Hematopoietic multipotent progenitor cell treated with erythropoietin and hydrocortisone succinate and interleukin-3 and kit ligand, for 4 days (in vitro differentiated cells): ENCODE measurements around the gene BCL11B.

ENCODE experiments used
- DNase-seq: peaks from one replicate; pipeline ENCODE4 v3.0.0-alpha.2; 2015

Gene BCL11B

GRCh38 chr14:99131632-99132271, 140.2 kb downstream of the BCL11B start:
- no peak for DNase-seq

- DNase-seq = no peak
These were observed 142.0 kb downstream of the BCL11B start for GRCh38 chr14:99129998-99130397.

- DNase-seq = no peak
These were observed 142.7 kb downstream of the BCL11B start for GRCh38 chr14:99129211-99129696.

GRCh38 chr14:99128185-99128584, 143.8 kb downstream of the BCL11B start:
- DNase-seq = no peak

GRCh38 chr14:99127651-99128167, 144.3 kb downstream of the BCL11B start:
- no peak for DNase-seq

GRCh38 chr14:99125616-99126431, 146.2 kb downstream of the BCL11B start:
- no peak for DNase-seq

GRCh38 chr14:99125113-99125512, 146.9 kb downstream of the BCL11B start:
- DNase-seq = no peak

- no peak for DNase-seq
These were observed 147.4 kb downstream of the BCL11B start for GRCh38 chr14:99124482-99125105.

GRCh38 chr14:99123208-99123870, 148.7 kb downstream of the BCL11B start:
- no peak for DNase-seq

GRCh38 chr14:99122521-99123125, 149.4 kb downstream of the BCL11B start:
- no peak for DNase-seq

- DNase-seq = no peak
These were observed 150.6 kb downstream of the BCL11B start for GRCh38 chr14:99121319-99121875.

- DNase-seq = no peak
These were observed 151.3 kb downstream of the BCL11B start for GRCh38 chr14:99120526-99121318.

GRCh38 chr14:99119554-99120525, 152.2 kb downstream of the BCL11B start:
- DNase-seq = no peak
